GM18498 (cell line): Measurements from ENCODE around the gene SERPINB1.
"Not testable (repeated sequence)": the region's sequence is repeated elsewhere in the genome, so short reads cannot be mapped to it uniquely, and the experiment has no call there.

Experiments used
- ATAC-seq: cut with Tn5 transposase; IDR thresholded peaks from one replicate; pipeline ENCODE4 v1.9.1; 2021; ENCODE audit warnings: mild to moderate bottlenecking, moderate library complexity; ENCODE audit not compliant: unreplicated experiment

SERPINB1 gene

DNA sequence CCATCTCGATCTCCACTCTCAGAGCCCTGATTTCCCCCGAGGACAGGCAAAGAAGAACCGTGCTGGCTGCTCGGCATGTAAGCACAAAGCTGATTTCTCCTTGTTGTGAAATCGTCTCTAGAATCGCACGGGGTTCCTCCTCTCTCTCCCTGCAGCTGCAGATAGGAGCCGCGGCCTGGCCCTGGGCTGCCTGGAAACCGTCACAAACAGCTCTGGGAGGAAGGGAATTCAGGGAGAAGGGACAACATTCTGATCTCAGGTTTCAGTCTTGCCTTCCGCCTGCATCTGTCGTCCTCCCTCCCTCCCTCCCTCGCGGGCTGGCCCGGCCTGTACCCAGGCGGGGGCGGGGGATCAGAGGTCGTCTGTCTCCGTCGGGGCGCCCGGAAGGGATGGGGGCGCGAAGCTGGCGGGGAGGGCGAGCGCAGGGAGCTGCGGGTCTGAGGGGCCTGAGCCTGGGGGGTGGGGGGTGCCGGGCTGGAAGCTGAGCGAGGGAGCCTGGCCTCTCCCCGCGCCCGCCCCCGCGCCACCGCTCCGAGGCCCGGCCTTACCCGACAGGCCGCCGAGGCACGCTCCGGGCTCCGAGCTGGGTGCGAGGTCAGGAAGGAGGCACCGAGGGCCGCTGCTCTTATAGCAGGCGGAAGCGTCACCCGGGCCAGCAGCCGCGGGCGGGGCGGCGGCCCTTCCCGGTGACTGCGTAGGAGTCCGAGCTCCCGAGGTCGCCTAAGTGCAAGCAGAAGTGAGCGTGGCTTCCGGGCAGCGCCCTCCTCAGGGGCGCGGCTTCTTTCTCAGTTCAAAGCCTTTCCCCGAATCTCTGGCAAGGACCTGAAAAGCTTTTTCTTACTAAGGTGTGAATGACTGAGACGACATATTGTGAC is at the start of gene SERPINB1:
Gene SERPINB1, minus strand, starts transcription at position 600 of the 875 bp plus-strand sequence. CDS start 1,277 bp downstream, outside the sequence.
- ATAC-seq = peak; percentile 69

GRCh38 chr6:2890976-2891767 is 49.5 kb upstream of the SERPINB1 start:
- ATAC-seq = no peak

- no peak for ATAC-seq
These were observed 44.5 kb upstream of the SERPINB1 start for GRCh38 chr6:2885967-2886735.

- ATAC-seq = no peak
These were observed 43.1 kb upstream of the SERPINB1 start for GRCh38 chr6:2884804-2885203.

- ATAC-seq = no peak
These were observed 42.0 kb upstream of the SERPINB1 start for GRCh38 chr6:2883673-2884072.

- ATAC-seq = peak; percentile 67
These were observed 39.8 kb upstream of the SERPINB1 start for GRCh38 chr6:2881423-2881822.

DNA sequence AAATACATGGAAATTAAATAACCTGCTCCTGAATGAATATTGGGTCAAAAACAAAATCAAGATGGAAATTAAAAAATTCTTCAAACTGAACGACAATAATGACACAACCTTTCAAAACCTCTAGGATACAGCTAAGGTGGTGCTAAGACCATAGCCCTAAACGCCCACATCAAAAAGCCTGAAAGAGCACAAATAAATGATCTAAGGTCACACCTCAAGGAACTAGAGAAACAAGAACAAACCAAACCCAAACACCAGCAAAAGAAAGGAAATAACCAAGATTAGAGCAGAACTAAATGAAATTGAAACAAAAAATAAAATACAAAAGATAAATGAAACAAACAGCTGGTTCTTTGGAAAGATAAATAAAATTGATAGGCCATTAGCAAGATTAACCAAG is 38.5 kb upstream of the SERPINB1 start:
- not testable (repeated sequence) for ATAC-seq

DNA sequence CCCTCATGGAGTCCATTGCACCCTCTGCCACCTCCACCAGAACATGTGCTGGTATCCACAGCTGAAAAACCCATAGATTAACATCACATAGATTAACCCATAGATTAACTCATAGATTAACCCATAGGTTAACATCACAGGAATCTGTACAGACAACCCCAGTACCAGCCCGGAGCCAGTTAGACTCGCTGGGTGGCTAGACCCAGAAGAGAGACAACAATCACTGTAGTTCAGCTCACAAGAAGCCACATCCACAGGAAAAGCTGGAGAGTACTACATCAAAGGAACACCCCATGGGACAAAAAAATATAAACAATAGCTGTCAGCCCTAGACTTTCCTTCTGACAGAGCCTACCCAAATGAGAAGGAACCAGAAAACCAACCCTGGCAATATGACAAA is 36.3 kb upstream of the SERPINB1 start:
- ATAC-seq = no peak

GRCh38 chr6:2877057-2877882 is 35.6 kb upstream of the SERPINB1 start:
- ATAC-seq = no peak

GRCh38 chr6:2876210-2877056 is 34.8 kb upstream of the SERPINB1 start:
- ATAC-seq = no peak

DNA sequence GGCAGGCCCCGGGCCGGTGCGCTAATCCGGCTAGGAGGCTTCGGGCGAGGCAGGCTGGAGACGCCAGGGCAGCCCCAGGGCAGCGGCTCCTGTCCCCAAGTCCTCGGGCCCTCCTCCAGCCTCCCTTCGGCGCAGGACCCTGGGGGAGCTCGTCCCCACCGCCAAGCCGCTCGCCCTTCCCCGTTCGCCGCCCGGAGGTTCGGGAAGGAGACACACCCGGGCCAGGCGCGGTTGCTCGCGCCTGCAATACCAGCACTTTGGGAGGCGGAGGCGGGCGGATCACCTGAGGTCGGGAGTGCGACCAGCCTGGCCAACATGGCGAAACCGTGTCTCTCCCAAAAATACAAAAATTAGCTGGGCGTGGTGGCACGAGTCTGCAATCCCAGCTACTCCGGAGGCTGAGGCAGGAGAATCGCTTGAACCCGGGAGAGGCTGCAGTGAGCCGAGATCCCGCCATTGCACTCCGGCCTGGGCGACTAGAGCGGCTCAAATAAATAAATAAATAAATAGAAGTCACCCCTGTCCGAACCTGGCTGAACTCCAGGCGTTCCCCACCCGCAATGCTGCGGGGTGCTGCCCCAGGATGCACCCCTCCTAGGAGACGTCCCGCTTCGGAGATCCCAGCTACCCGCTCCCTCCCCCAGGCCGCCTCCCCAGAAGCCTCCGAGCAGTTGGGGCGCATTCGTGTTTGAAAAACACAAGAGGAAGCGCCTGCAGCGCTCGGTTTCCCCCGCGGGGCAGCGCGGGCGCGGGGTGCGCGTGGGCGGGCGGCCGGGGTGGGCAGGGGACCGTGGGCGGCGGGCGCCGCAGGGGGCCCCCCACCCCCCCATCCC is 33.9 kb upstream of the SERPINB1 start:
- ATAC-seq = no peak

- ATAC-seq = no peak
These were observed 32.0 kb upstream of the SERPINB1 start for GRCh38 chr6:2873643-2874042.

DNA sequence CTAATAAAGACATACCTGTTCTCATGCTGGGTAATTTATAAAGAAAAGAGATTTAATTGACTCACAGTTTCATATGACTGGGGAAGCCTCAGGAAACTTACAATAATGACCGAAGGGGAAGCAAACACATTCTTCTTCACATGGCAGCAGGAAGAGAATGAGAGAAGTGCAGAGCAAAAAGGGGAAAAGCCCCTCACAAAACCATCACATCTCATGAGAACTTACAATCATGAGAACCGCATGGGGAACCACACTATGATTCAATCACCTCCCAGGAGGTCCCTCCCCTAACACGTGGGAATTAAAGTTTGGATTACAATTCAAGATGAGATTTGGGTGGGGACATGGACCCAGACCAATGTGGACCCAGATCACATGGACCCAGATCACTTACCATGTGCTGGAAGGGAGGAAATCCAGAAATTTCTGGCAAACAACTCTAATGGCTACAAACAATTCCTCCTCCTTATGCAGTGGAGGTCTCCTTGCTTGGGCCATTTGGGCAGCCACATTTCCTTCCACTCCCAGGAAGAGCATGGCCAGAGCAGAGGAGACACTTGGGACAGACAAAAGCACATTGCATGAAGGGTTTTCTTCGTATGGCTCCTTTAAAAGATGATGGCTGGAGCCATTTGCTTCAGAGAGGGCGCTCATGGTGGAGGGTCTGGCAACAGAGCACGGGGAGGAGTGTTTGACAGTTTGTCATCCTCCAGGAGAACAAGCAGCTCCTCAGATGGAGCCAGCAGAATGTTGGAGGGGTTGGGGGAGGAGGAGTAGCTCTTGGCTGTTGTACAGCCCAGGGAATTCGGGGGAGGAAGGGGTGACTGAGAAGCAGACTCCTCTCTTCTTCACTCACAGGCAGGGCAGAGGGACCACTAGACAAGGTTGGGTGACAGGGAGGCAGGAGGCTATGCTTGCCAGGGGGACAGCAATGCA is 31.0 kb upstream of the SERPINB1 start:
- ATAC-seq = no peak

- ATAC-seq = no peak
These were observed 30.3 kb upstream of the SERPINB1 start for GRCh38 chr6:2871953-2872352.

DNA sequence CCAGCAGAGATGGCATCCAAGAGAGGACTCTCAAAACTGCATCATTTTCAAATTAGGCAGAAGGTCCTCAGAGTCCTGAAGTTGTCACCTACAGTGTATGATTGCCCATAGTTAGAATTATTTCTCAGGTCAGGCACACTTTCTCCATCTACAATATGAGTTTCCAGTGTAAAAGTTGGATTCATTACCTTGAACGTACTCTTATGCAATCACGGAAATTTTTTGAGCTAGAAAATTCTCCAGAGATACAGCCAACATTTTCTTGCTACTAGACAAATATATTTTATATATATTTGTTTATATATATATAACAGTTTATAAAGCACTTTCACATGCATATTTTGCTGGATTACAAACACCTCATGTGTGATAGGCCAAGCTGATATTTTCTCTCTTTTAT is 29.4 kb upstream of the SERPINB1 start:
- no peak for ATAC-seq

DNA sequence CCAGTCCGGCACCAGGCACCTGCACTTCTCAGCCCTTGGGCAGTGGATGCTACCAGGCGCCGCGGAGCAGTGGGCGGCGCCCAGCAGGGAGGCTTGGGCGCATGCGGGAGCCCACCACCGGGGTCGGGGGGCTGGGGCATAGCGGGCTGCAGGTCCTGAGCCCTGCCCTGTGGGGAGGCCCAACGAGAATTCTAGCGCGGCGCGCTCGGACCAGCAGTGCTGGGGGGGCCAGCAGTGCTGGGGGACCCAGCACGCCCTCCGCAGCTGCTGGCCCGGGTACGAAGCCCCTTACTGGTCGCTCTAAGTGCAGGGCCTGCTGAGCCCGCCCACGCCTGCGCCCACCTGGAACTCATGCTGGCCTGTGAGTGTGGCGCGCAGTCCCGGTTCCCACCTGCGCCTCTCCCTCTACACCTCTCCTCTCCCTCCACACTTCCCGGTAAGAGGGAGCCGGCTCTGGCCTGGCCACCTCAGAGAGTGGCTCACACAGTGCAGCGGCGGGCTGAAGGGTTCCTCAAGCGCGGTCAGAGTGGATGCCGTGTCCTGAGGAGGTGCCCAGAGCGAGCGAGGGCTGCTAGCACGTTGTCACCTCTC is 28.5 kb upstream of the SERPINB1 start:
- ATAC-seq = no peak

DNA sequence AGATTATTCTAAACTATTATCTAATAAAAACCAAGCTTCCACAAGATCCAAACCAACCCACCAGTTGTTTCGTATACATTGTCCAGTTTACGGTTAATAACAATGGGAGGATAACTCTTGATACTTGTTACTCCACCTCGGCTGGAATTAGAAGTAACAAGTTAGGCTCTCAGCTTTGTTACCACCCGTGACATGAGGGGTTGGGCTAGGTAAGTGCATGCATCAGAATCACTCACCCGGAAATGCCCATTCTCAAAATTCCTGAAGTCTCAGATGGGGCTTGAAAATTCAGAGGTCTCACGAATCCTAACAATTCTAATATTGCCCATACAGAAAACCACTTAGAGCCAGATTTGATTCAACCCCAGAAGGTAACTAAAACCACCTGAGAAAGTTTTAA is 27.0 kb upstream of the SERPINB1 start:
- no peak for ATAC-seq
